Suppressor macrophage treated with lipopolysaccharide for 4 hours (primary cell): ENCODE measurements around the gene NUB1.

Experiments
- DNase-seq: peaks from one replicate; pipeline ENCODE4 v3.0.0-alpha.2; 2020

The NUB1 gene

GRCh38 chr7:151408839-151409666, 67.4 kb downstream of the NUB1 start:
- no peak for DNase-seq

- no peak for DNase-seq
Measured at GRCh38 chr7:151409667-151410404, 68.2 kb downstream of the NUB1 start, which contains the start of gene WDR86. TSS of gene WDR86 (minus strand) at chr7:151410038. CDS start at chr7:151409589, 449 bp downstream.

- no peak for DNase-seq
Measured at GRCh38 chr7:151410405-151411390, 69.1 kb downstream of the NUB1 start.

GRCh38 chr7:151411551-151411950, 69.9 kb downstream of the NUB1 start:
- DNase-seq, result peak; percentile 9

GRCh38 chr7:151412318-151412717, 70.7 kb downstream of the NUB1 start:
- no peak for DNase-seq

GRCh38 chr7:151413241-151413640, 71.6 kb downstream of the NUB1 start:
- no peak for DNase-seq

- DNase-seq, result peak; percentile 98
Measured at GRCh38 chr7:151415375-151416105, 73.9 kb downstream of the NUB1 start.

- peak; percentile 8 for DNase-seq
Measured at GRCh38 chr7:151416112-151416940, 74.7 kb downstream of the NUB1 start.

- DNase-seq, result peak; percentile 57
Measured at GRCh38 chr7:151416941-151417315, 75.3 kb downstream of the NUB1 start.

GRCh38 chr7:151420144-151420543, 78.5 kb downstream of the NUB1 start:
- DNase-seq, result no peak

GRCh38 chr7:151422212-151422611, 80.6 kb downstream of the NUB1 start:
- no peak for DNase-seq

- DNase-seq, result no peak
Measured at GRCh38 chr7:151423226-151423625, 81.6 kb downstream of the NUB1 start.

- no peak for DNase-seq
Measured at GRCh38 chr7:151423936-151424335, 82.3 kb downstream of the NUB1 start.

GRCh38 chr7:151424799-151425198, 83.2 kb downstream of the NUB1 start:
- no peak for DNase-seq

- no peak for DNase-seq
Measured at GRCh38 chr7:151425670-151426440, 84.2 kb downstream of the NUB1 start.

- DNase-seq, result no peak
Measured at GRCh38 chr7:151426441-151426903, 84.9 kb downstream of the NUB1 start.

GRCh38 chr7:151426904-151427704, 85.5 kb downstream of the NUB1 start:
- no peak for DNase-seq

GRCh38 chr7:151427705-151428377, 86.2 kb downstream of the NUB1 start:
- DNase-seq, result no peak
